ENCODE results near the gene CSF3.
A peak's percentile ranks its signal among the peaks of the same experiment; 100 is the strongest.

CSF3 gene

DNA sequence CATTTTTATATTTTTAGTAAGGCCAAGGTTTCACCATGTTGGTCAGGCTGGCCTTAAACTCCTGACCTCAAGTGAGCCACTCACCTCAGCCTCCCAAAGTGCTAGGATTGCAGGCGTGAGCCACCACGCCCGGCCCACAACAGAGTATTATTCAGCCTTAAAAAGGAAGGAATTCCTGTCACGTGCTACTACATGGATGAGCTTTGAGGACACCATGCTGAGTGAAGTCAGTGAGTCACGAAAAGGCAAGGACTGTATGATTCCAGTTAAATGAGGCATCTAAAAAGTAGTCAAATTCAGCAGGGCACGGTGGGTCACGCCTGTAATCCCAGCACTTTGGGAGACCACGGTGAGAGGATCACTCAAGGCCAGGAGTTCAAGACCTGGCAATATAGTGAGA is 9.7 kb downstream of the CSF3 start:
- no peak for DNase-seq (ENCODE audit: low spot score)

DNA sequence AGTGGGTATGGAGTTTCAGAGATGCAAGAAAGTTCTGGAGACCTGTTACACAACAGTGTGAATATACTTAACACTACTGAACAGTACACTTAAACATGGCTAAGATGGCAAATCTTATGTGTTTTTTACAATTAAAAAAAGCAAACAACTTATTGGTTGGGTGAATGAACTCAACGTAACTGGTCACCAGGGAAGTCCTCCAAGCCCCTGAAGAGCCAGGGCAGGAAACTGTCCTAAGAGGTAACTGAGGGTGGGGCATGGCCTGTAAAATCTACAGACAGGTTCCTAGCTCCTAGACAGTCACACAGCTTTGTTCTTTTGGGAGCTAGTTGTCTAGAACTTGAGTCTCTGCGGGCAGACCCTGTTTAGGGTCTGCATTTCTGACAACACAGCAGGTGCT is 10.3 kb downstream of the CSF3 start:
- no peak for DNase-seq (ENCODE audit: low spot score)

DNA sequence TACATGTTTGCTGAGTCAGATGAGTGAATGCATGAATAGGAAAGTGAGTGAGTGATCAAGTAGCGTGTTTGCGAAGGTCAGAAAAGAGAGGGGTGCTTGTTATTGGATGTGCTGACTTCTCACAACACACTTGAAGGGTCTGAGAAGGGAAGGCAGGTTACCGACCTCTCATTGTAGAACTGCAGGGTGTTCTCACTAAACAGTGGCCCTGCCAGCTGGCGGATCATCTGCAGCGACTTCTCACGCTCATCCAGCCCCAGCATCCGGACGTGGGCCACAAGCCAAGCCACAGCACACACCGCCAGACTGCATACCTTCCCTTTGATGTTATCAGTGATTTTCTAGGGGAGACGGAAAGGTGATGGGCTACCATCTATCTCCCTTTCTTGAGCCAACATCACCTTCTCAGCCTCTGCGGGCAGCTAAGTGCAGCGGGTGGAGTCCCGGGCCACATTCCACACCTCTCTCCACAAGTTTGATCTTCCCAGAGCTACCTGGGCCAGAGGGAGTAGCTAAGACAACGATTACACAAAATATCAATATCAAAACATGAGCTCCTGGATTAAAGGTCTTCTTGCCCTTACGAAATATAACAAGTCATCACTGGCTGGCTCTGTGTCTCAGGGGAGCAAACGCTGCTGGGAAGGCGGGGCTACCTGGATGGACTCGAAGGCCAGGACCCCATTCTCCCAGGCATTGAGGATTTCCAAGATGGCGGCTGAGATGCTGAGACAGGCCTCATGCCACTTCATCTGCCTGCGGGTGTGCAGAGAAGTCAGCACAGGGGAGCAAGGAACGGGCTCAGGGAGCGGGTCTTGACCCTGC is 11.0 kb downstream of the CSF3 start:
- DNase-seq (ENCODE audit: low spot score) = no peak

DNA sequence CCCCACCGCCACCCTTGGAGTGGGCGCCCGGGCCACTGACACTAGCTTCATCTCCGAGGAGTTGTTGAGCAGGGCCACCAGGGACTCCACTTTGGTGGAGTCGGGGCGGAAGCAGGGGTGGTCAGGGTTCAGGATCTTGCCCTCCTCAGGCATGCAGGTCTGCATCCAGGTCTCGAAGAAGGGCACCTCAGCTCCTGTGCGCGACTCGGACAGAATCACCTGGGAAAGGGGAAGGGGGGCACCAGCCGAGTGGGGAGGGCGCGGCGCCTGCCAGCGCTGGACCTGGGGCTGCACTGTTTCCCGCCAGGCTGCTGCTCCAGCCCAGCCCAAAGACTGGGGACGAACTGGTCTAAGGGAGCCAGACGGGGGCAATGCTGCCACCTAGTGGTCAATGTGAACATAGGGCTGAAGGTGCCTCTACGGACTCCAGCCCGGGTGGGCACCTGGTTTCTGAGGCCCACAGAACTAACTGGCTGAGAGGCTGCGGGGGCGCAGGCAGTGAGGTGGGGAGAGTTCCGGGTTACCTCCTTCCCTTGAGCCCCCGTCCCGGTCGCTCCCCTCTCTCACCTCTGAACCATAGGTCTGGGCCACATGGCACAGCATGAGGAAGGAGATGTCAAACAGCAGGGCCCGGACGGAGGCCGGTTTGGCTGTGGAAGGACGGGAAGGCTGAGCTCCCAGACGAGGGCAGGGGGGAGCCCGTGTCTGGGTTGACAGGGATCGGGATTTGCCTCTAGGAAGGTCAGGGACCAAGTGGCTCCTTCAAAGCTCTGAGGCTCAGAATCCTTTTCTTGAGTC is 11.8 kb downstream of the CSF3 start:
- DNase-seq (ENCODE audit: low spot score) = peak; percentile 85

DNA sequence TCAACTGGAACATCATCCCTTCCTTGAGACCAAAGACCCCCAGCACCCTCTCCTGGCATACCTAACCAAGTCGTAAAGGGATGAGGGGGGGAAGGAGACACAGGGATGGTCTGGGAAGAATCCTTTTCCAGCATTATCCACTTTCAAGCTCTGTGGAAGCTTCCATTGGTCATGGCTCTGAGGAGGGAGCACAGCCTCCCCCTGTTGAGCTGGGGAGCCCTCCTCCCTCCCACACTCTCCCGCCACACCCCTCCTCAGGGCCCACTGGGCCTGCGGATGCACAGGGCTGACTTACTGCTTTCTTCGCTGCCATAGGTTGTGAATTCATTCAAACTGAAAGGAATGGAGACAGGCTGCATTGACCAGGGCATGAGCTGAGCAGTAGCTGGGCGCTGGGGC is 12.4 kb downstream of the CSF3 start:
- no peak for DNase-seq (ENCODE audit: low spot score)

DNA sequence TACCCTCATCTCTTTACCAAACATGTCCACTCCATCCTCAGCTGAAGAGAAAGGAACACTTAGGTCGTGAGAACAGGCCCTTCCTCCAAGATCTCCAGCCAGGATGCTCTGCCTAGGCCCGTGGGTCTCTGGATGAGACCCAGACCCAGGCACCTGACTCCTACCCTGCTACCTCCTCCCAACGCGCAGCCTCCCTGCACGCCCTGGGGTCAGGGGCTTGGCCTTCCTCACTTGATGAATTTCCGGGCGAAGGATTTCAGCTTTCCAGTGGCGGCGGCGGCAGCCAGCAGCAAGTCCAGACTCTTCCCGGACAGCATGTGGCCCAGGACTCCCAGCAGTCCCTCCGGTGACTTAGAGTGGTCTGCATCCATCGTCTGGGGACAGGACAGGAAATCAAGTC is 13.4 kb downstream of the CSF3 start:
- no peak for DNase-seq (ENCODE audit: low spot score)

DNA sequence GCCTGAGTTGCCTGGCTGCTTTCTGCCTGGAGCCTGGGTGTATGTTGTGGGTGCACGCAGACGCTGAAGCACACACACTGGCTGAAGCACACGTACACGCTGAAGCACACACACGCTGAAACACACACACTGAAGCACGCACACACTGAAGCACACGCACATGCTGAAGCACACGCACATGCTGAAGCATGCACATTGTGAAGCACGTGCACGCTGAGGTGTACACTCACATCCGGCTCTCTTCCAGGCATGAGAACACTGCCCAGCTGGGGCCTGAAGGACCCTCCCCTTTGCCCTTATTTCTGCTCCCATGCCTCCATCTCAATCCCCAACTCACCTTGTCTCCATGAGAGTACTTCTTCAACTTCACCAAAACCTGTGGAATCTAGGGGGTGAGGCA is 16.5 kb downstream of the CSF3 start:
- no peak for DNase-seq (ENCODE audit: low spot score)

GRCh38 chr17:40032322-40033320 is 17.4 kb downstream of the CSF3 start:
- DNase-seq (ENCODE audit: low spot score) = no peak

GRCh38 chr17:40033339-40033738 is 18.1 kb downstream of the CSF3 start:
- DNase-seq (ENCODE audit: low spot score) = no peak

DNA sequence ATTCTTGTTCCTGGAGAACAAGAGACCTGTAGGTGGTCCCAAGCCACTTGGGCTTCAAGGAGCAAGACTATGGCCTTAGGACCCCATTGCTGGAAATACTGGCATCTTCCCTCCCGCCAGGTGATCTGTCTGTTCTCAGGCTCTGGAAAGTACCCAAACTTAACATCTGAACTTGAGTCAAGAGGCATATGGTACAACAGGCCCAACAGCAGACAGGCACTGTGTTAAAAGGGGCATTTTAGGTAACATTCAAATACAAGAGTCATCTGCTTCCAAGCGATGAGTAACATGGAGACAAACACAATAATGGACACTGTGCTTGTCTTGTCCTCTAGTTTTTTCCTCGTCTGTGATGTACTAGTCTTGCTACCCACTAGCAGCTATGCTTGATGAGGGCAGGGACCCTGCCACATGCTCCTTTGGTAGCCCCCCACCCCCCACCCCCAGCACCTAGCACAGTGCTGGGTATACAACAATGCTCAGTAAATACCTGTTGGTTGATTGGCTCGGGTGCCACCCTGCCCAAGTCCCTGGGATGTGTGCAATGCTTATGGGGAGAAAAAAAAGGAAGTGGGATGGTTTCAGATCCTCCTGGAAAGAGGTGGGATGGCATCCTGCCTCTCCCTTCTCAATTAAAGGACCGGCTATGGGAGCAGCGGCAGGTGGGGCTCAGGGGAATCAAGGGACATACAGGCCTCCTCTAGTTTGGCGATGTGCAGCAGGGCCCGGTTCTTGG is 19.4 kb downstream of the CSF3 start:
- no peak for DNase-seq (ENCODE audit: low spot score)

- peak; percentile 64 for DNase-seq (ENCODE audit: low spot score)
Measured at GRCh38 chr17:40035162-40035559, 19.9 kb downstream of the CSF3 start.

GRCh38 chr17:40038882-40039513 is 23.8 kb downstream of the CSF3 start:
- DNase-seq (ENCODE audit: low spot score) = peak; percentile 67

- no peak for DNase-seq (ENCODE audit: low spot score)
Measured at GRCh38 chr17:40041196-40041595, 26.0 kb downstream of the CSF3 start.

- peak; percentile 56 for DNase-seq (ENCODE audit: low spot score)
Measured at GRCh38 chr17:40056379-40057015, 41.3 kb downstream of the CSF3 start.

GRCh38 chr17:40058186-40058784 is 43.0 kb downstream of the CSF3 start:
- DNase-seq (ENCODE audit: low spot score) = no peak

DNA sequence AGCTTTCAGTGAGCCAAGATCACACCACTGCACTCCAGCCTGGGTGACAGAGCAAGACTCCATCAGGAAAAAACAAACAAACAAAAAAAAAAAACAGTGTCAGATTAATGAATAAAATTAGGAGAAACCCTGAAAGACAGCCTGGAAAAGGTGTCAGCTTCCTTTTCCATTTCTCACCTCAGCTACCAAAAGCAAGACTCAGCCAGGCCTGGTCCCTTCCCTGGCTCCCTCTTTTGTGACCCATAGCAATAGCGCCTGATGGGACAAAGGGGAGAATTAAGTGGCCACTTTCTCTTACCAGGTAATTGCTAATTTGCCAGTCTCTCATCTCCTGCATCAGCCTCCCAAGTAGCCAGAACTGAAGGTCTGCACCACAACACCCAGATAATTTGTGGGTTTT is 43.6 kb downstream of the CSF3 start:
- no peak for DNase-seq (ENCODE audit: low spot score)

DNA sequence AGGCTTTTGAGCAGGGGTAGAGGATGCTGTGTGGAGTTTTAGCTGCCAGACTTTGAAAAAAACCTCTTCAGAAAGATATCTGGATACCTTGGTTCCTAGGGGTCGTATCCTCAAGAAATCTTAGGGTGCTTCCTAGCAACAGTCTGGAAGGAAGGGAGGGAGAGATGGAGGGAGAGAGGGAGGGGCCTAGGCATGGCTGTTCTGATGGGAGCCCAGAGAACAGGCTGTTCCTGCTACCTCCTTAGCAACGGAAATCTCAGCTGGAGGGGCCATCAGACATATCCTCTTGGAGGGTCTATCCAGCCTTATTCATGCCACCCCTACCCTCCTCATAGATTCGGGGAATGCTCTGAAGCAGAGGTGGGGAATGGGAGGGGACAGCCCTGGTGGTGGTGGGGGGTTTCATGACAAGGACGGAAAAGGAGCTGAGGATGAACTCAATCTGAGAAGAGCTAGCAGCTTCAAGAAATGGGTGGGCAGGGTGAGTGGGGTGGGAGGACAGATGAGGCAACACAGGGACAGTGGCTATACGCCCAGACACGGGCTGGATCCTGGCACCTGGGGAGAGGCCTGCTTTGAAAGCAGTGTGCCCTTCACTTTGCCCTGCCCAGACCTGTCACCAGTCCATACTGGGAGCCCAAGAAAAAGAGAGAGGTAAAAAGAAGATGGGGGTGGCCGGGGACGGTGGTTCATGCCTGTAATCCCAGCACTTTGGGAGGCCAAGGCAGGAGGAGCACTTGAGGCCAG is 44.7 kb downstream of the CSF3 start:
- peak; percentile 39 for DNase-seq (ENCODE audit: low spot score)

- no peak for DNase-seq (ENCODE audit: low spot score)
Measured at GRCh38 chr17:40060887-40061608, 45.8 kb downstream of the CSF3 start.

DNA sequence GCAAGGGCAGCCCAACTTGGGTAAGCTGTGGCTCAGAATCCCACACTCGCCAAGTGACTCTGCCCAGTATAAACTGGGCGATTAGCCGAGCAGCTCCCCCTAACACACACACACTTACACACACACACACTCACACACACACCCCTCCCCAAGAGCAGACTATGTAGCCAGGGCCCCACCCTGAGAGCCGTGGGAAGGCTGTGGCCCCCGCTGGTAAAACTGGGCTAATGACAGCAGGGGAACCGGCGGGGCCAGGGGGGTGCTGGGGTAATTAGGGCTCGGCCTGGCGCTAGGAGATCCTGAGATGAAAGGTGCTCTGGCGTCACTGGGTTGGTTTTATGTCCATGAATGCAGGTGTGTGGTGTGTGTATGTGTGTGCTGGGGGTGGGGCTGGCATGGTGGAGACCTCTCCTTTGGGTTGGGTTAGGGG is 46.4 kb downstream of the CSF3 start:
- no peak for DNase-seq (ENCODE audit: low spot score)

Data from Ammon's horn (tissue), 1 donor.